Measurements from ENCODE around the gene MRTFA. TPM values are rescaled to one million over a fixed set of nuclear protein-coding genes. Genes with fewer than 3 reads are reported as not detected.
"Not testable (repeated sequence)": the region's sequence is repeated elsewhere in the genome, so short reads cannot be mapped to it uniquely, and the experiment has no call there.

MRTFA gene
- polyA plus RNA-seq, 1 experiment: 8.9 TPM

- TF ChIP-seq CTCF (IDR thresholded peaks at IDR 0.05; ENCODE audit: insufficient read depth, low read depth, low read length): no peak
- Histone ChIP-seq H3K36me3 (ENCODE audit: control insufficient read depth, insufficient read depth, low read length) (no peaks in the 10 kb centered on the region), H3K27me3 (ENCODE audit: control insufficient read depth, insufficient read depth, low read length) (no peaks in the 10 kb centered on the region), H3K4me3 (ENCODE audit: low read depth, low read length) (no peak overlapping the region)
- ChIA-PET POLR2A (no interaction called here), CTCF (interaction anchor here (1.3 kb wide), 1 partner anchor 85 kb away, joined by 3 read pairs; no protein-coding TSS in a partner anchor)
- DNase-seq (ENCODE audit: low read depth): no peak
Observed at GRCh38 chr22:40511604-40512003, 124.9 kb downstream of the MRTFA start.

GRCh38 chr22:40510631-40511364, 125.7 kb downstream of the MRTFA start:
- ChIA-PET POLR2A (no interaction called here), CTCF (no interaction called here)
- DNase-seq (ENCODE audit: low read depth): no peak
- H3K36me3 ChIP-seq (ENCODE audit: control insufficient read depth, insufficient read depth, low read length): no peaks in the 10 kb centered on the region
- no peak for TF ChIP-seq CTCF (IDR thresholded peaks at IDR 0.05; ENCODE audit: insufficient read depth, low read depth, low read length)
- H3K4me3 ChIP-seq (ENCODE audit: low read depth, low read length): no peak overlapping the region
- no peaks in the 10 kb centered on the region for H3K27me3 ChIP-seq (ENCODE audit: control insufficient read depth, insufficient read depth, low read length)

GRCh38 chr22:40509401-40510134, 127.0 kb downstream of the MRTFA start:
- no peaks in the 10 kb centered on the region for H3K27me3 ChIP-seq (ENCODE audit: control insufficient read depth, insufficient read depth, low read length)
- H3K36me3 ChIP-seq (ENCODE audit: control insufficient read depth, insufficient read depth, low read length): no peaks in the 10 kb centered on the region
- TF ChIP-seq CTCF (IDR thresholded peaks at IDR 0.05; ENCODE audit: insufficient read depth, low read depth, low read length): no peak
- peak; percentile 80 for DNase-seq (ENCODE audit: low read depth)
- H3K4me3 ChIP-seq (ENCODE audit: low read depth, low read length): no peak overlapping the region
- CTCF ChIA-PET: interaction anchor here (0.6 to 0.8 kb wide), 4 partner anchors 21 to 137 kb away, joined by 3 to 4 read pairs (median 4); no protein-coding TSS in a partner anchor
- POLR2A ChIA-PET: interaction anchor here (0.7 kb wide), 1 partner anchor 160 kb away, joined by 5 read pairs; no protein-coding TSS in a partner anchor

- DNase-seq (ENCODE audit: low read depth); H3K36me3 ChIP-seq (ENCODE audit: control insufficient read depth, insufficient read depth, low read length); POLR2A ChIA-PET; H3K27me3 ChIP-seq (ENCODE audit: control insufficient read depth, insufficient read depth, low read length); H3K4me3 ChIP-seq (ENCODE audit: low read depth, low read length): not testable (repeated sequence)
- CTCF ChIA-PET: interaction anchor here (0.6 kb wide), 1 partner anchor 17 kb away, joined by 3 read pairs; no protein-coding TSS in a partner anchor
Observed at GRCh38 chr22:40508046-40508445, 128.5 kb downstream of the MRTFA start.

GRCh38 chr22:40507491-40507890, 129.0 kb downstream of the MRTFA start:
- H3K36me3 ChIP-seq (ENCODE audit: control insufficient read depth, insufficient read depth, low read length): no peaks in the 10 kb centered on the region
- no peak for TF ChIP-seq CTCF (IDR thresholded peaks at IDR 0.05; ENCODE audit: insufficient read depth, low read depth, low read length)
- ChIA-PET POLR2A (no interaction called here), CTCF (interaction anchor here (1.1 kb wide), 1 partner anchor 138 kb away, joined by 3 read pairs; no protein-coding TSS in a partner anchor)
- DNase-seq (ENCODE audit: low read depth): no peak
- no peaks in the 10 kb centered on the region for H3K27me3 ChIP-seq (ENCODE audit: control insufficient read depth, insufficient read depth, low read length)
- H3K4me3 ChIP-seq (ENCODE audit: low read depth, low read length): no peak overlapping the region
